A549 treated with Hydrocortisone at 1 μM for 4 hours (cell line): ENCODE measurements around the gene DPH3. TPM values are rescaled to one million over a fixed set of nuclear protein-coding genes. Genes with fewer than 3 reads are reported as not detected.

Source experiments
- total RNA-seq: library from RNA; stranded (reverse); fragments of 200-300 nt; extraction: Qiagen RNA extraction; gene quantifications from 5 replicates; pipeline ENCODE4 v1.2.3, GENCODE V29; 2022

The DPH3 gene
- 22.7 to 30.1 TPM (median 27.1 TPM) in 5 replicates for total RNA-seq

GRCh38 chr3:16264708-16265454 is at the start of gene DPH3, which contains the start of gene OXNAD1:
Gene DPH3, minus strand, starts transcription at chr3:16264943. Its CDS starts 67 bp downstream, at chr3:16264876.
Gene OXNAD1, plus strand, starts transcription at chr3:16265212. Its CDS starts 5,741 bp downstream, at chr3:16270953.

Other genes starting within 250 kb of the DPH3 start
- gene GALNT15, start 90.3 kb downstream of the DPH3 start, total RNA-seq: 0.05 to 0.12 TPM (median 0.07 TPM) in 5 replicates
- gene OXNAD1, start 269 bp upstream of the DPH3 start, total RNA-seq: 8.4 to 9.8 TPM (median 9.6 TPM) in 5 replicates
- gene RFTN1, start 248.8 kb upstream of the DPH3 start, total RNA-seq: 2.6 to 4.1 TPM (median 3.4 TPM) in 5 replicates